ENCODE data around the gene JAKMIP2.

- no peak for TF ChIP-seq CTCF (IDR thresholded peaks at IDR 0.05; ENCODE audit: low read depth, low read length, poor library complexity, severe bottlenecking)
- no peak for TF ChIP-seq EZH2phosphoT487 (IDR thresholded peaks at IDR 0.05; ENCODE audit: borderline replicate concordance, low read length)
These were observed 30.5 kb downstream of the JAKMIP2 start for GRCh38 chr5:147752033-147752432.

All from DOHH2 (cell line).